BLaER1 (cell line): Measurements from ENCODE around the gene FNDC10.

Source experiments
- H3K27ac ChIP-seq: shearing (Covaris generic); formaldehyde crosslinking; 2 replicates; pipeline ENCODE4 v1.8.1; 2022
- H3K27me3 ChIP-seq: shearing (Covaris generic); formaldehyde crosslinking; 2 replicates; pipeline ENCODE4 v1.8.1; 2022
- H3K36me3 ChIP-seq: shearing (Covaris generic); formaldehyde crosslinking; 2 replicates; pipeline ENCODE4 v1.8.1; 2022
- H3K4me1 ChIP-seq: shearing (Covaris generic); formaldehyde crosslinking; 2 replicates; pipeline ENCODE4 v1.8.1; 2022
- H3K4me2 ChIP-seq: shearing (Covaris generic); formaldehyde crosslinking; 2 replicates; pipeline ENCODE4 v1.8.1; 2022
- H3K4me3 ChIP-seq: shearing (Covaris generic); formaldehyde crosslinking; 2 replicates; pipeline ENCODE4 v1.8.1; 2022
- H3K9ac ChIP-seq: shearing (Covaris generic); formaldehyde crosslinking; 2 replicates; pipeline ENCODE4 v1.8.1; 2022
- H3K9me3 ChIP-seq: shearing (Covaris generic); formaldehyde crosslinking; 2 replicates; pipeline ENCODE4 v1.8.1; 2022
- H4K20me1 ChIP-seq: shearing (Covaris generic); formaldehyde crosslinking; 2 replicates; pipeline ENCODE4 v1.8.1; 2022
- Cebpa-rat ChIP-seq: shearing (Covaris generic); IDR thresholded peaks from 2 replicates; pipeline ENCODE4 v1.8.1; 2022

FNDC10 gene

DNA sequence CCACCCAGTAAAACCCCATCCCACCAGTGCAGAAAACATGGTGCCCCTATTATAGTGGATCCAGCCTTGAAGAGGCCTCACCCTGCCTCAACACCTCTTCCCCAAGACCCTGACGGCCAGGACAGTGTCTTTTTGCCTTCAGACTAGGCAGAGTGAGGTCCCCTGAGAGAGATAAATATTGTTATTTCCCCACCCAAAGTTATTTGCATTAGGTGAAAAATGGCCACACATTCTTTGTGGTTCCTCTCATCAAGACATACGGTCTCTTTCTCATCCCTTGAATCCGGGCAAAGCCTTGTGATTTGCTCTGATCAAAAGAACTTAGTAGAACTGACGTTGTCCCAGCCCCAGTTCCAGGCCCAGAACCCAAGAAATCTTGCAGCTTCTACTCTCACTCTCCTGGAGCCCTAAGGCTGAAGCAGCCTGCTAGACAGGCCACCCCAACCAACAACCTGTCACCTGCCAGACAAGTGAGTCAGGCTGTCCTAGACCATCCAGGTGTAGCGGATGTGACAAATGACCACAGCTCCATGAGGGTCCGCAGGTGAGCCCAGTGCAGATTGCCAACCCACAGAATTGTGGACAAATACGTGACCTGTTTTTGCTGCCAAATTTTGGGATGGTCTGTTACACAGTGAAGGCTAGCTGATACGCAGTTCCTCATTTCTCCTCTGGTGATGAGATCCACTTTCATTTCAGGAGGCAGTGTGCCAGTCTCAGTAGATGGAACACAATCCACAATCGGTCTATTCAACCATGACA lies 17.2 kb downstream of the FNDC10 start:
- H3K9ac ChIP-seq, result no peak overlapping the region
- H3K27ac ChIP-seq, result no peak overlapping the region
- no peaks in the 10 kb centered on the region for H3K9me3 ChIP-seq
- no peaks in the 10 kb centered on the region for H3K4me1 ChIP-seq
- H3K27me3 ChIP-seq, result peaks cover 48% of the 10 kb centered on the region
- H3K4me2 ChIP-seq, result no peak overlapping the region
- no peak for TF ChIP-seq Cebpa-rat
- H3K36me3 ChIP-seq, result no peaks in the 10 kb centered on the region
- no peak overlapping the region for H3K4me3 ChIP-seq
- no peaks in the 10 kb centered on the region for H4K20me1 ChIP-seq

- no peak overlapping the region for H3K4me3 ChIP-seq
- peaks cover 9% of the 10 kb centered on the region; the same call in 1 of the 2 replicates for H4K20me1 ChIP-seq
- H3K27ac ChIP-seq, result no peak overlapping the region
- peaks cover 12% of the 10 kb centered on the region for H3K4me1 ChIP-seq
- H3K27me3 ChIP-seq, result peaks cover 50% of the 10 kb centered on the region
- TF ChIP-seq Cebpa-rat, result no peak
- H3K4me2 ChIP-seq, result no peak overlapping the region
- H3K9ac ChIP-seq, result no peak overlapping the region
- no peaks in the 10 kb centered on the region for H3K9me3 ChIP-seq
- no peaks in the 10 kb centered on the region for H3K36me3 ChIP-seq
These were observed 21.5 kb downstream of the FNDC10 start for GRCh38 chr1:1578371-1578940.

- Histone ChIP-seq H3K27me3 (peaks cover 49% of the 10 kb centered on the region), H4K20me1 (peaks cover 18% of the 10 kb centered on the region), H3K36me3 (no peaks in the 10 kb centered on the region), H3K27ac (no peak overlapping the region), H3K9me3 (no peaks in the 10 kb centered on the region), H3K4me3 (no peak overlapping the region), H3K9ac (no peak overlapping the region; the same call in 1 of the 2 replicates), H3K4me2 (no peak overlapping the region), H3K4me1 (peaks cover 22% of the 10 kb centered on the region)
- no peak for TF ChIP-seq Cebpa-rat
These were observed 22.4 kb downstream of the FNDC10 start for GRCh38 chr1:1577367-1578011.

DNA sequence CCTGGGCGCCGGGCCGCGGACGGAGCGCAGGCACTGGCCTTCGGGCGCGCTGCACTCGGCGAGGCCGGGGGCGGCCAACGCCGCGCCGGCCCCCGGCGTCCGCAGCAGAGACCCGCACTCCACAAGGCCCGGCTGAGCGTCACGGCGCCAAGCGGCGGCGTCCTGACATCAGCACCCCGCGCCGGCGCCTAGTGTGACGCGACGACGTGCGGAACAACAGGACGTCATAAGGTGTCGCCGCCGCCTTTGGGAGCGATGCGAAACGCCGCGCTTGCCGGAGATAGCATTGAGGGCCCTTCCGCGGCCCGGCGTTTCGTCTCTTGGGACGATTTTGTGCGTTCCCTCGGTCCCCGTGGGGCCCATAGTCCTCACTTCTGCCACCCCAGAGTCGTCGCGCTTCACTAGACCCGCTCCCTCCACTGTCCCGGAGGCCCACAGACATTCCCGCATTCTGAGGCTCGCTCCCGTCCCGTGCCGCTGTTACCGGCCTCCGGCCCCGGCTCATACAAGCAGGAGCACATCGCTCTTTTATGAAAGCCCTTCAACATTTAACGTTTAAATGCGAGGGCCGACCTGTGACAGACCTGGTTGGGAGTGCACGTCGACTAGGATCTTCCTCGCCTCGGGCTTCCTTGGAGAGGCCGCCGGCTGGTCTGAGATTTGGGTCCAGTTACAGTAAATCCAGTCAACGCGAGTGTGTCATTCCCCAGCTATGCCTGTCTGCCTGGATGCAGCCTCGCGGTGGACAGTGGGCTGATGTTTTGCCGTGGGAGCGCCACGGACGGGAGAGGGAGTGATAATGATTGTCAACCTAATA lies 25.0 kb downstream of the FNDC10 start, which contains the start of gene SSU72:
TSS of gene SSU72 (minus strand) at position 143 of the 817 bp plus-strand sequence. CDS start 306 bp downstream, outside the sequence.
- Histone ChIP-seq H3K9ac (peak within 1 kb of the TSS; percentile 98), H4K20me1 (peaks cover 44% of the 10 kb centered on the region), H3K9me3 (no peaks in the 10 kb centered on the region), H3K36me3 (peaks cover 22% of the 10 kb centered on the region), H3K4me3 (peak within 1 kb of the TSS; percentile 98), H3K27me3 (peaks cover 30% of the 10 kb centered on the region), H3K4me2 (peak within 1 kb of the TSS; percentile 87), H3K4me1 (peaks cover 32% of the 10 kb centered on the region), H3K27ac (peak within 1 kb of the TSS; percentile 100)
- no peak for TF ChIP-seq Cebpa-rat

DNA sequence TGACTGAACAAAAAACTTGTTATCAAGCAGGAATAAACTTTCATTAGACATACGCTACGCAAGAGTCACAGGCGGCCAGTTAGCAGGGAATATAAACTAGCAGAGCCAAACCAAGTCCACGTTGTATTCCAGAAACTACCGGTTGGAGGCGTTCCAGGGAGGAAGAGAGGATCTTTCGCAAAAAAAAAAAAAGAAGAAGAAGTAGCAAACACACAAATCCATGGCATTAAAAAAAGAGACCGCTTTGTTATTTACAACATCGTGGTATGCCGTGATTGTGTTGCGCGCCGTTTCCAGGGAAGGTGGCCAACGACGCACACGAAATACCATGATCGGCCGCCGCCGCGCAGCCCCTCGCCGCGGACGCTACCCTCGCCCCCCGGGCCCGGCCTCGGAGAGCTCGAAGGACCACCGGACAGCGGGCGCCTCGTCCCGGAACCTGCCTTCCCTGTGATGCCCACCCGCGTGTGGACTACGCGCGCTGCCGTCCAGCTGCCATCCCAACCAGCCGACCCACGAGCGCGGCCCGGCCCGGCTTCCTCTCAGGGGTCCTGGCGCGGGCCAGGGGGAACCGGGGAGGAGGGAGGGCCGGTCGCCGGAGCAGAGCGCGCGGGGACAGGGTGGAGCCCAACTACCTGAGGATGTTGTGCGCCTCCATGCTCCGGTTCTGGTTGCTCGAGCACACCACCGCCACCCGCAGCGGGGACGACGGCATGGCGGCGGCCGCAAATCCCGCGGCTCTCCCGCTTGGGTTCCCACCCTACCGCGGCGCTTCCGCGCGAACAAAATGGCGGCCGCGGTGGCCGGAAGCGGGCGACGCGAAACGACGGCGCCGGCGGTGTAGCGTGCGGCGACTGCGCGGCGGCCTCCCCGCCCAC lies 25.9 kb downstream of the FNDC10 start:
- Histone ChIP-seq H3K4me2 (peak overlapping the region; percentile 87), H3K9me3 (no peaks in the 10 kb centered on the region), H3K27me3 (peaks cover 22% of the 10 kb centered on the region), H3K27ac (peak overlapping the region; percentile 100), H3K9ac (peak overlapping the region; percentile 98), H3K4me3 (peak overlapping the region; percentile 98), H3K4me1 (peaks cover 32% of the 10 kb centered on the region), H4K20me1 (peaks cover 52% of the 10 kb centered on the region), H3K36me3 (peaks cover 30% of the 10 kb centered on the region)
- no peak for TF ChIP-seq Cebpa-rat

- Histone ChIP-seq H3K4me1 (peaks cover 26% of the 10 kb centered on the region), H4K20me1 (peaks cover 100% of the 10 kb centered on the region), H3K4me2 (no peak overlapping the region), H3K27ac (no peak overlapping the region), H3K9ac (0 out of 2 replicates have a peak overlapping the region, but pooled peaks have one; percentile 24), H3K4me3 (no peak overlapping the region), H3K36me3 (peaks cover 75% of the 10 kb centered on the region), H3K27me3 (no peaks in the 10 kb centered on the region), H3K9me3 (no peaks in the 10 kb centered on the region)
- TF ChIP-seq Cebpa-rat, result no peak
These were observed 30.6 kb downstream of the FNDC10 start for GRCh38 chr1:1569341-1569740.

DNA sequence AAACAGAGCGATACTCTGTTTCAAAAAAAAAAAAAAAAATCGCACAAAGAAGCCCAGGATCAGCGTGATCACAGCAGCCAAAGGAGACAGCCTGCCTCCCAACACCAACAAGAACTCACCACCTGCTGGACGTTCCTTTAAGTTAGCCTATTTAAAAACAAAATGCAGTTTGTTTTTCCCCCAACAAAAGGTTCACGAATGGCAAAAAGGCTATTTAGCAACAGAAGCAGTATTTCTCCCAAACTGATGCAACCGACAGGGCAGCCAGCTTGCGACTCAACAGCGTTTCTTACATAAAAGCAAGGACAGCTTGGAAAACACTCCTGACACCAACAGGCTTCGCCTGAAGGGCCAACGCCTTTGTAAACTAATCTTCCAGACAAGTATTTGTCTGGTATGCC lies 32.0 kb downstream of the FNDC10 start:
- no peak overlapping the region for H3K4me2 ChIP-seq
- no peak for TF ChIP-seq Cebpa-rat
- H3K4me3 ChIP-seq, result no peak overlapping the region
- peaks cover 100% of the 10 kb centered on the region for H4K20me1 ChIP-seq
- H3K9me3 ChIP-seq, result no peaks in the 10 kb centered on the region
- H3K27me3 ChIP-seq, result no peaks in the 10 kb centered on the region
- H3K9ac ChIP-seq, result no peak overlapping the region
- H3K36me3 ChIP-seq, result peaks cover 90% of the 10 kb centered on the region
- peaks cover 33% of the 10 kb centered on the region for H3K4me1 ChIP-seq
- H3K27ac ChIP-seq, result no peak overlapping the region

GRCh38 chr1:1567152-1567875 lies 32.6 kb downstream of the FNDC10 start:
- H3K4me3 ChIP-seq, result no peak overlapping the region
- TF ChIP-seq Cebpa-rat, result no peak
- H3K27ac ChIP-seq, result no peak overlapping the region
- no peak overlapping the region for H3K4me2 ChIP-seq
- H3K36me3 ChIP-seq, result peaks cover 95% of the 10 kb centered on the region
- H3K9ac ChIP-seq, result no peak overlapping the region
- H3K9me3 ChIP-seq, result no peaks in the 10 kb centered on the region
- H4K20me1 ChIP-seq, result peaks cover 100% of the 10 kb centered on the region
- H3K4me1 ChIP-seq, result peaks cover 34% of the 10 kb centered on the region
- H3K27me3 ChIP-seq, result no peaks in the 10 kb centered on the region
